Glomerular visceral epithelial cell (primary cell): Measurements from ENCODE around the gene DTX4.
A peak's percentile ranks its signal among the peaks of the same experiment; 100 is the strongest.

ENCODE experiments used
- DNase-seq: peaks from one replicate; pipeline ENCODE4 v3.0.0-alpha.2; 2016; ENCODE audit errors: extremely low spot score

DTX4 gene

DNA sequence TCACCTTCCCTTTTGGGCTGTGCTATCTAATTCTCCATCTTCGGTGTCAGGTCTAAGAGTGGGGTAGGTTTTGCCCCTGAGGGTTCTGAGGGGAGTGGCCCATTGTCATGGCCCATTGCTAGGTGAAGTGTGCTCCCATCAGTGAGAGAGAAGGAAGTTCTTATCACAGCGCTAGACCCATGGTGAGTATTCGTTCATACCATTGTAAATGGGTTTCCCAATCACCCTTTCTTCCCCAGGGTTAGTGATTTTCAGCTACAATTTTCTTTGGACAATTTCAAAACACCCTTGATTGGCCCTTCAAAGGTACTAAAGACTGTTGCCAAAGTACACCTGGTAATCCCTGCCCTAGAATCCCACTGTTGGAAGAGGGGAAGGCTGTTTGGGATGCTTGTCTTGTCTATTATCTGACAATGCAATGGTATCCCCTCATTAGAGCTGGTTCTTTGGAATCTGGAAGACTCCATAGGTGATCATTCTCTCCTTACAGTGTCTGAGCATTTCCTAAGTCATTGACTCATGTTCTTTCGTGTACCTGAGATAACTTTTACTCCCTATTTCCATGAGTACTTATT lies 20.6 kb downstream of the DTX4 start:
- no peak for DNase-seq

- no peak for DNase-seq
These were observed 21.7 kb downstream of the DTX4 start for GRCh38 chr11:59193587-59194130.

DNA sequence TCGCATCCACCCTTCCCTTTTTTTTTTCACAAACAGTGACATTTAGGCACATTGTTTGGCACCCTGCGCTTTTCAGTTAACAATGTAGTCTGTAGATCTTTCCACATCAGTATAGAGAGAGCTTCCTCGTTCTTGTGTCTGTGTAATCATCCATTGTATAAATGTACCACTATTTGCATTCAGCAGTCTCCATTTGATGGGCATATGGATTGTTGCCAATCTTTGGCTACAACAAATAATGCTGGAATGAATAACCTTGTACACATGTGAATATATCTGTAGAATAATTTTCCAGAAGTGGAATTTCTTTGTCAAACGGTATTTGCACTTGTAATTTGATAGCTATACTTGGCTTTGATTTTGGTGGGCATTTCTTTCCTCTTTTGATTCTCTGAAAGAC lies 23.7 kb downstream of the DTX4 start:
- DNase-seq: no peak

GRCh38 chr11:59196777-59197176 lies 24.8 kb downstream of the DTX4 start:
- no peak for DNase-seq

GRCh38 chr11:59197991-59198390 lies 26.1 kb downstream of the DTX4 start:
- DNase-seq: no peak

DNA sequence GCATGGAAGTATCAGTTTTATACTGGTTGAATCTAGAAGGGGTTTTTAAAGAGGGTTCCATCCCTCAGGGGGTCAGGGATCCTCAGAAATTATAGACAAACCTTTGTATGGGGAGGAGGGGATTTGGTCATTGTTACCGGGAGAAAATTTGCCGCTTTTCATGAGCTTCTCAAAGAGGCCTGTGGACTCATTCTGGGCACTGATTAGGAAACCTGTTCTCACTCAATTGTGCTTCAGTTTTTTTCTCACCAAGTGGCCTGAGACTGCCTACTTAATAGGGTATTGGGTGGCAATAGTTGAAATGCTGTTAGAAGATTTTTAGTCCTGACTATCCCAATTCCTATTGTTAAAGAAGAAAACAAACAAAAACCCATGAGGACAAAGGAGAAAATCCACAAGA lies 26.8 kb downstream of the DTX4 start:
- no peak for DNase-seq

DNA sequence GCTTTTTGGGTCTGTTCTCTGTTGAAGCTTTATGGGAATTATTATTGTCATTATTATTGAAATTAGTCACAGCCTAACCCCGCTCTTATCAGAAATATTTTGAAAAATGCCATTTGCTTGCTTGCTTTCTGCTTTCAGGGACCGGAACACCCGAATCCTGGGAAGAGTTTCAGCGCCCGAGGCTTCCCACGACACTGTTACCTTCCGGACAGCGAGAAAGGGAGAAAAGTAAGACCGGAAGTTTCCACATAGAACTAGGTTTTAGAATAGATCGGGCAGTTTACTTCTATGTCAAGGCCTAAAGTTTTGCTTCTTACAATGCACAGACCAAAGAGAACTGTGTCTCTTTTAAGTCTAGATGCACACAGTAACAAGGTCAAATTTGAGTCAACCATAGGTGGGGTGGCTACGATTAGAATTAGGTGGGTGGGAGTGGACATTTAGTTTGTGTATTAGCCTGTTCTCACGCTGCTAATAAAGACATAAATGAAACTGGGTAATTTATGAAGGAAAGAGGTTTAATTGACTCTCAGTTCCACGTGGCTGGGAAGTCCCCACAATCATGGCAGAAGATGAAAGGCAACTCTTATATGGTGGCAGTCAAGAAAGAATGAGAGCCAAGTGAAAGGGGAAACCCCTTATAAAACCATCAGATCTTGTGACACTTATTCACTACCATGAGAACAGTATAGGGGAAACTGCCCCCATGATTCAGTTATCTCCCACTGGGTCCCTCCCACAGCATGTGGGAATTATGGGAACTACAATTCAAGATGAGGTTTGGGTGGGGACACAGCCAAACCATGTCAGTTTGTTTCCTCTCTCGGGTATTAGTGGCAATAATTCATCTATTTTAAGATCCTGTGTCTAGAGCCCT lies 27.9 kb downstream of the DTX4 start:
- DNase-seq: no peak

- DNase-seq: no peak
These were observed 28.5 kb downstream of the DTX4 start for GRCh38 chr11:59200423-59200746.

GRCh38 chr11:59201353-59201752 lies 29.4 kb downstream of the DTX4 start:
- DNase-seq: no peak

DNA sequence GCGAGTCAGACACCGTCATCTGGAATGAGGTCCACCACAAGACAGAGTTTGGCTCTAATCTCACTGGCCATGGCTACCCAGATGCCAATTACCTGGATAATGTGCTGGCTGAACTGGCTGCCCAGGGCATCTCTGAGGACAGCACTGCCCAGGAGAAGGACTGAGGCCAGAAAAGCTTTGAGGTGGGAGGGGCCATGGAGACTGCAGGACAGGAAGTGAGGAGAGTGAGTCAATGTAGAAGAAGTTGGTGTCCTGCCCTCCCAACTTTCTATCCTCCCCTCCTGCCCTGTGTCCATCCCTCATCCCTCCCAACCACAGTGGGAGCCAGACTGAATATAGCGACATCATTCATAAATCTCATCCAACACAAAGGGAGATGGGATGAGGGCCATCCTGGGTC lies 32.8 kb downstream of the DTX4 start:
- no peak for DNase-seq

DNA sequence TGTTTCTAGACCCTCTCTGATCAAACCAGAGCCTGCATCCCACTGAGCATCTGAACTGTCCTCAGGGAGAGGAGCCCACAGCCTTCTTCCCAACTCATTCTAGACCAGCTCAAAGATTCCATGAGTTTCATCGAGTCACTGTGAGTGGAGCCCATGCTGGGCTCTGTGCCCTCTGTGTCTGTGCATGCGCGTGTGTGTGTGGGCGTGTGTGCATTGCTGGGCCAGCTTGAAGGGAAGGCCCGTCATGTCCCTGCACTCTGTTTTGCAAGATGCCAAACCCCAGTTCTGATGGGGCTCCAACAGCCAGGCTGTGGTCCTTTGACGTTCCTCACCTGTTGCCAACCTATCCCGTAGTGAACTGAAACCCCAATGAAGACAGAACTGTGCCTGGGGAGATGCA lies 33.7 kb downstream of the DTX4 start:
- no peak for DNase-seq

- DNase-seq: peak; percentile 9
These were observed 34.7 kb downstream of the DTX4 start for GRCh38 chr11:59206635-59207034.

GRCh38 chr11:59207988-59208451 lies 36.1 kb downstream of the DTX4 start:
- DNase-seq: peak; percentile 44

DNA sequence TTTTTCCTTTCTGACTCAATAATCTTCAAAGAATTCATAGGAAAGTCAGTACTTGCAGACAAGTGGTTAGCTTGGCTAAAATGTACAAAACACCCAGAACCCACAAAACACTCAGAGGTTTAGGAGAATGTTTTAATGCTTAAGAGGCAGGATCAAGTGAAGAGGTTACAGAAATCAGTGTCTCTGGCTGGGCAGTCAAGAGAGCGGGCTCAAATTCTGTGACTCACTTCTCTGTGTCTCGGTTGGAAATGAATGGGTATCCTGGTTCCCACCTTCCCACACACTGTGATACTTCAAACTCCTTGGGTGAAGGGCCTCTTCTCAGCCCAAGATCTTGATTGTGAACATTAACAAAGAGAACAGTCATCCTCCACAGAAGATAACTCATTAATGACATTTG lies 37.0 kb downstream of the DTX4 start:
- no peak for DNase-seq

- no peak for DNase-seq
These were observed 40.3 kb downstream of the DTX4 start for GRCh38 chr11:59212222-59212621.

DNA sequence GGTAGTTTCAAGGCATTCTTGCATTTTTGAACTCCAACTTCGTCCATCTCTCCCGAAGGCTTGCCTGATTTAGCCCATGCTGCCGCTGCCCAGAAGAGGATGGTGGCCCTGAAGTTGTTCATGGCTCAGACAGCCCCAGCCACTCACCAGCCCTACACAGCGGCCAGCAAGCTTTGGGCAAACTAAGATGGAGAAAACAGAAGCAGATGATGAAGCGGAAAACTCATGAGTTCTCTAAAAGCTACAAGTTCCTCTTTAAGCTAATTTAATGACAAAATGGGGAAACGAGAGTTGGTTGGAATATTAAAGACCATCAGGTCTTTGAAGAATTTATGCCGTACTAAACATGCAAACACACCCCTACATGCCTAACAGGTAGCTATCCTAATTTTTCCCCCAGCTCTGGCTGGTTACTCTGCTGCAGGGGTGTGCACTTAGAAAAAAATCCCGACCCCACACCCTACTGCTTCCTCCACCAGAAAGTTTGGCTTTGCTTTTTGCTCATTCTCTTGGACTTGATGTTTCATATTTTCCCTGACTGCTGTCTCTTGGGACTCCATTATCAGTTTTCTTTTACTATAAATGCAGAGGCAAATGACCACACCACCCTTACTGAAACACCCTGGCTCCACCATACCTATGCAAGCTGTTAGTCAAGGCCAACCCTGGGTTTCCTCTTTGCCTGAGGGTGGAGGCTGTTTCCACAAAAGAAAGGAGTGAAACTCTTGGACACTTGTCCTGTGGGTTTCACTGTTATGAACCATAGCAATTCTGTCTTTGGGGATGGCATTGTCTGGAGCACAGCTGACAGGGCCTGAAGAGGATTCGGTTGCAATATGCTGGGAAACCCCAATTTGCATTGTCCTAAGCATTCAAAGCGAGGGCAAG lies 41.1 kb downstream of the DTX4 start, which contains the start of gene MPEG1:
MPEG1 (minus strand) TSS at position 184 of the 888 bp plus-strand sequence; CDS start at position 122, 62 bp downstream.
- DNase-seq: no peak

DNA sequence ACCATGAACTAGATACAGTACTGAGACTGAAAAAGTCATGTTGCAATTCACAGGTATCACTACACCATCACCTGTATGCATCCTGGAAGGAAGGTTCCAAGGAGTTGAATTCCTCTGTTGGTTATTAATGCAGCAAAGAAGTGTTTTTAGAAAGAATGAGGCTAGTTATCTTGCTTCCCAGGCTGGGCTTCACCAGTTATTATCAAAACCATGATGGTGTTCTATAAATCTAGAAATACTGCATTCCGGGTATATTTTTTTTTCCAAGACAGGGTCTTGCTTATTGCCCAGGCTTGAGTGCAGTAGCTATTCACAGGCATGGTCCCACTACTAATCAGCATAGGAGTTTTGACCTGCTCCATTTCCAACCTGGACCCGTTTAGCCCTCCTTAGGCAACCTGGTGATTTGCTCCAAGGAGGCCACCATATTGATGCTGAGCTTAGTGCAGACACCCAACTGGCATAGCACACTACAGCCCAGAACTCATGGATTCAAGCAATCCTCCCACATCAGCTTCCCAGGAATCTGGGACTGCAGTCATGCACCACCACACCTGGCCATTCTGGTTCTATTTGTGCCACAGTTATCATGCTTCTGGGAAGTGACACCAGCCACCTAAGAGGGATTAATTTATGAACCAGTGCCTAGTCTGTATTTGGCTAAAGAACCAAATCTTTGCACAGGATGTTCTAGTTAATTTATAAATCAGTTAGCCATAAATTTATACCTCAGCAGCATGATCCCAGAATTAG lies 42.4 kb downstream of the DTX4 start:
- DNase-seq: no peak

- no peak for DNase-seq
These were observed 45.0 kb downstream of the DTX4 start for GRCh38 chr11:59216641-59217564.

DNA sequence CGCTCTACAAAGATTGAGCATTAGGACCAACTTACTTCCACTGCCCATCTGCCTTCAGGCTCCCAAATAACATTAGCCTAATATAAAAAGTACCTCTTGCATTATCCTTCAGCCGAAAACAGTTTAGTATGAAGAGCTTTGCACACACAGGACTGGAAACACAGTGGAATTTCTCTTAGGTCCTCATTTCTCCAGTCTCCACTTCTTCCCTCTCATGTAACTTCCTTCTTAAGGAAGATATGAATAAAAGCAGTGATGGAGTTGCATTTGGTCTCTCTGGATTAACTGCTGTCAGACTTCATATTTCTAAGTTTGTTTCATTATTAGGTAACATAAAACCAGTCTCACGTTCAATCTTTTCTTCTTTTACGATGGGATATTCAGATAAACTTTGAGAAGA lies 46.4 kb downstream of the DTX4 start:
- no peak for DNase-seq

DNA sequence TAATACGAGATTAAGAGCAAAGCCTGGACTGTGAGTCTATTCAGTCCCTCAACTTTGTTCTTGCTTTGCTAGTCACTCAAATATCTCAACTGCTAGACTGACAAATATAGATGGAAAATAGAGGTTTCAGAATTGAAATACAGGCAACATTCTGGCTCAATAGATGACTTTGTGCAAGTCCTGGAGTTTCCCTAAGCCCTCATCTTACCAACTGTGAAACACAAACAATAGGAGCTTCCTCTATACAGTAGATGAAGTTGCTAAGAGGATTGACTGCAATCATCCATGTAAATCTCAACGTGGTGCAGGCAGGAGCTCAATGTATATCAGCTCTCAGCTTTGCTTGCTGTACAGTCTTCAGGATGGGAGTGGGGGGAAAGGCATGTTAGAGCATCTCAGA lies 47.0 kb downstream of the DTX4 start:
- DNase-seq: no peak
